Measurements from ENCODE around the gene PODXL. TPM values are rescaled to one million over a fixed set of nuclear protein-coding genes. Genes with fewer than 3 reads are reported as not detected.

PODXL gene
- total RNA-seq, 1 experiment from 2014 or later = 727 TPM

DNA sequence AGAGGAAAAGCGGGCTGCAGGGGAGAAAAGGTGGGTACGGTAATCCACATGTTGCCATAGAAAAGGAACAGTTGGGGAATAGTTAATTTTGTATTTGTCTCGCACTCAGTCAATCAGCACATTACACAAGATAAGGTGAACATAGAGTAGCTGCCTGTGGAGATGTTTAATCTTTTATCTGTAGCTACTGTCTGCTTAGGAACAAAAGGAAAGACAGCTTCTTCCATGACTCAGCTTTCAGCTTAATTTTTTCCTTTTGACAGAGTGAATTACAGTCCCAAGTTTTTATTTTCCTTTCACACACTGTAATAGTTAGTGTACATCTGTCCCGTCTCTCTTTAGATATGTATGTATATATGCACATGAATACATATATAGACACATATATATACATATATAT is 39.3 kb upstream of the PODXL start:
- Histone ChIP-seq H3K18ac (ENCODE audit: insufficient read length, low read depth, low read length) (no peak overlapping the region), H2BK5ac (ENCODE audit: insufficient read length, low read length) (no peak overlapping the region), H3K4me1 (ENCODE audit: insufficient read depth, low read length) (no peaks in the 10 kb centered on the region), H2AK5ac (ENCODE audit: insufficient read length, low read length) (no peak overlapping the region), H4K8ac (replicated peaks; ENCODE audit: insufficient read length, low read depth, low read length) (no peak overlapping the region), H3K9me3 (ENCODE audit: control insufficient read depth, low read depth, low read length) (no peaks in the 10 kb centered on the region), H3K23ac (ENCODE audit: insufficient read length, low read depth, low read length) (no peak overlapping the region), H3K79me1 (ENCODE audit: insufficient read depth, low read depth, low read length, poor library complexity, severe bottlenecking) (no peaks in the 10 kb centered on the region), H2BK20ac (ENCODE audit: low read depth, low read length, poor library complexity, severe bottlenecking) (peak overlapping the region; percentile 78), H3T11ph (ENCODE audit: low read length) (no peak overlapping the region), H2AFZ (ENCODE audit: low read length) (no peak overlapping the region), H3K56ac (ENCODE audit: insufficient read length, low read depth, low read length) (no peak overlapping the region), H3K23me2 (ENCODE audit: insufficient read length, low read depth, low read length, poor library complexity, severe bottlenecking) (no peaks in the 10 kb centered on the region), H3K9ac (ENCODE audit: extremely low read depth, insufficient read length, low read length) (no peak overlapping the region), H2BK15ac (ENCODE audit: low read depth, low read length) (no peak overlapping the region), H3K14ac (ENCODE audit: insufficient read depth, low read length) (no peak overlapping the region), H3K27me3 (ENCODE audit: insufficient read depth, low read length) (no peaks in the 10 kb centered on the region), H3K4ac (ENCODE audit: low read depth, low read length) (no peak overlapping the region), H4K5ac (ENCODE audit: insufficient read length, low read depth, low read length) (no peak overlapping the region), H3K79me2 (ENCODE audit: insufficient read depth, low read length) (no peaks in the 10 kb centered on the region), H4K91ac (ENCODE audit: insufficient read length, low read depth, low read length) (no peak overlapping the region), H3K4me2 (ENCODE audit: insufficient read depth, insufficient read length, low read length) (no peak overlapping the region), H4K20me1 (ENCODE audit: control insufficient read depth, insufficient read depth, insufficient read length) (no peaks in the 10 kb centered on the region), H3K27ac (ENCODE audit: insufficient read length, low read depth, low read length) (no peak overlapping the region), H2BK12ac (ENCODE audit: insufficient read length, low read depth, low read length) (no peak overlapping the region), H2BK120ac (ENCODE audit: low read depth, low read length, poor library complexity, severe bottlenecking) (no peak overlapping the region)
- DNase-seq = no peak
- Mint-ChIP-seq H3K27ac (peak overlapping the region in 1 of 3 experiments; percentile 49; a peak in 2 of 7 replicates), H3K4me3 (no peak overlapping the region), H3K27me3 (ENCODE audit: low read depth) (no peaks in the 10 kb centered on the region), H3K9me3 (peaks cover 0 to 2% of the 10 kb centered on the region in 2 experiments; a peak in 1 of 5 replicates), H3K4me1 (peaks cover 18 to 22% of the 10 kb centered on the region in 2 experiments), H3K36me3 (ENCODE audit: insufficient read depth in 1 of 3, low read depth in 3 of 3) (0 out of 7 replicates have a peak, but pooled peaks cover 0 to 2% (median 0%) of the 10 kb centered on the region in 3 experiments)
- WGBS (ENCODE audit: extremely low coverage, insufficient read length, low lambda C conversion rate) = no CpG with 5 or more reads among the region's 4 CpGs
- TF ChIP-seq, protein P1, sequence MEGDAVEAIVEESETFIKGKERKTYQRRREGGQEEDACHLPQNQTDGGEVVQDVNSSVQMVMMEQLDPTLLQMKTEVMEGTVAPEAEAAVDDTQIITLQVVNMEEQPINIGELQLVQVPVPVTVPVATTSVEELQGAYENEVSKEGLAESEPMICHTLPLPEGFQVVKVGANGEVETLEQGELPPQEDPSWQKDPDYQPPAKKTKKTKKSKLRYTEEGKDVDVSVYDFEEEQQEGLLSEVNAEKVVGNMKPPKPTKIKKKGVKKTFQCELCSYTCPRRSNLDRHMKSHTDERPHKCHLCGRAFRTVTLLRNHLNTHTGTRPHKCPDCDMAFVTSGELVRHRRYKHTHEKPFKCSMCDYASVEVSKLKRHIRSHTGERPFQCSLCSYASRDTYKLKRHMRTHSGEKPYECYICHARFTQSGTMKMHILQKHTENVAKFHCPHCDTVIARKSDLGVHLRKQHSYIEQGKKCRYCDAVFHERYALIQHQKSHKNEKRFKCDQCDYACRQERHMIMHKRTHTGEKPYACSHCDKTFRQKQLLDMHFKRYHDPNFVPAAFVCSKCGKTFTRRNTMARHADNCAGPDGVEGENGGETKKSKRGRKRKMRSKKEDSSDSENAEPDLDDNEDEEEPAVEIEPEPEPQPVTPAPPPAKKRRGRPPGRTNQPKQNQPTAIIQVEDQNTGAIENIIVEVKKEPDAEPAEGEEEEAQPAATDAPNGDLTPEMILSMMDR (conservative IDR thresholded peaks at IDR 0.05) = no peak
